ENCODE measurements around the gene ITGAV. TPM values are rescaled to one million over a fixed set of nuclear protein-coding genes. Genes with fewer than 3 reads are reported as not detected.

ITGAV gene
- total and polyA plus RNA-seq, 4 donors: 27.9 to 146 (median 88.9) TPM

DNA sequence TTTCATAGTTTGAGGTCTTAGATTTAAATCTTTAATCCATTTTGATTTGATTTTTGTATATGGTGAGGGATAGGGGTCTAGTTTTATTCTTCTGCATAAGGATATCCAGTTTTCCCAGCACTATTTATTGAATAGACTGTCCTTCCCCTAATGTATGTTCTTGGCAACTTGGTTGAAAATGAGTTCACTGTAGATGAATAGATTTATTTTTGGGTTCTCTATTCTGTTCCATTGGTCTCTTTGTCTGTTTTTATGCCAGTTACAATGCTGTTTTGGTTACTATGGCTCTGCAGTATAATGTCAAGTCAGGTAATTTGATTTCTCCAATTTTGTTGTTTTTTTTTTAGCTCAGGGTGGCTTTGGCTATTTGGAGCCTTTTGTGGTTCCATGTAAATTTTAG, 109.9 kb downstream of the ITGAV start:
- Histone ChIP-seq H3K27ac (ENCODE audit: low read depth in 1 of 2, low read length in 2 of 2) (no peak overlapping the region), H3K27me3 (ENCODE audit: control insufficient read depth in 1 of 2, insufficient read depth in 2 of 2, low read length in 1 of 2) (no peaks in the 10 kb centered on the region), H3K36me3 (ENCODE audit: control insufficient read depth in 1 of 2, insufficient read depth in 2 of 2, low read length in 1 of 2) (no peaks in the 10 kb centered on the region), H3K9me3 (ENCODE audit: control insufficient read depth, low read length) (no peaks in the 10 kb centered on the region), H3K4me1 (ENCODE audit: control insufficient read depth in 1 of 2, insufficient read depth in 2 of 2, low read length in 2 of 2) (no peaks in the 10 kb centered on the region), H3K4me3 (ENCODE audit: low read length in 2 of 2) (no peak overlapping the region)
- ATAC-seq (ENCODE audit: low FRiP score) (no peak), DNase-seq (no peak)
- intact Hi-C loops (cut with DNase I): no loop called here

DNA sequence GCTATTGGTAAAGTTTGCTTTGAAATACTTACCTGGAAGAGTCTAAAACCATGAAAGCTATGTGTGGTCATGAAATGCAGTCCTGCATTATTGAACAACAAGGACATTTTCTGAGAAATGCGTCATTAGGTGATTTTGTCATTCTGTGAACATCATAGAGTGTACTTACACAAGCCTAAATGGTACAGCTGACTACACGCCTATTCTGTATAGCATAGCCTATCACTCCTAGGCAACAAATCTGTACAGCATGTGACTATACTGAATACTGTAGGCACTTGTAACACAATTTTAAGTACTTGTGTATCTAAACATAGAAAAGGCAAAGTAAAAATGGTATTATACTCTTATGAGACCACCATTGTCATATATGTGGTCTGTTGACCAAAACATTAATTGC, 112.2 kb downstream of the ITGAV start:
- DNase-seq (no peak), ATAC-seq (ENCODE audit: low FRiP score) (no peak)
- WGBS, 2 donors: 97% methylated on average over 2 of the region's 2 CpGs
- no peaks in the 10 kb centered on the region for H3K36me3 ChIP-seq (ENCODE audit: control insufficient read depth in 1 of 2, insufficient read depth in 2 of 2, low read length in 1 of 2)
- no peak overlapping the region for H3K4me3 ChIP-seq (ENCODE audit: low read length in 2 of 2)
- intact Hi-C loops (cut with DNase I): no loop called here
- no peaks in the 10 kb centered on the region for H3K27me3 ChIP-seq (ENCODE audit: control insufficient read depth in 1 of 2, insufficient read depth in 2 of 2, low read length in 1 of 2)
- no peaks in the 10 kb centered on the region for H3K4me1 ChIP-seq (ENCODE audit: control insufficient read depth in 1 of 2, insufficient read depth in 2 of 2, low read length in 2 of 2)
- no peak overlapping the region for H3K27ac ChIP-seq (ENCODE audit: low read depth in 1 of 2, low read length in 2 of 2)
- H3K9me3 ChIP-seq (ENCODE audit: control insufficient read depth, low read length): no peaks in the 10 kb centered on the region

DNA sequence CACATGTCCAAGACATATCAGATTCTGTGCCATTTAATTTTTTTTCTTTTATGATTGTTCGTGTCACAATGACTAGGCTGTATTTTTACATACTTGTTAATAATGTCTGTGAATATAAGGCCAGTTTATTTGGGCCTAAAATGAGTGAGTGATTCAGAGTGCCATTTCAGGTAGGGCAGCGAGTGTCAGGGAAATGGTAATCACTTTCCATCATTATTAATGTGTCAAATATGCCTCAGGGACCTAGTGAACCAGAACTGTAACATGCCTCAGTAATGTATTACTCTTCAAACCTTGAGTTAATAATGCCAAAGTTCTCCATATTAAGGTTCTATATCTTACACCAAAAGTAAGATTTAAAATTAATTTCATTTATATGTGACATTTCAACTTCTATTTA, 112.6 kb downstream of the ITGAV start:
- no peak for ATAC-seq (ENCODE audit: low FRiP score)
- 95% methylated on average over 2 of the region's 2 CpGs for WGBS, 2 donors
- Histone ChIP-seq H3K4me1 (ENCODE audit: control insufficient read depth in 1 of 2, insufficient read depth in 2 of 2, low read length in 2 of 2) (no peaks in the 10 kb centered on the region), H3K9me3 (ENCODE audit: control insufficient read depth, low read length) (no peaks in the 10 kb centered on the region), H3K36me3 (ENCODE audit: control insufficient read depth in 1 of 2, insufficient read depth in 2 of 2, low read length in 1 of 2) (no peaks in the 10 kb centered on the region), H3K27ac (ENCODE audit: low read depth in 1 of 2, low read length in 2 of 2) (no peak overlapping the region), H3K27me3 (ENCODE audit: control insufficient read depth in 1 of 2, insufficient read depth in 2 of 2, low read length in 1 of 2) (no peaks in the 10 kb centered on the region), H3K4me3 (ENCODE audit: low read length in 2 of 2) (no peak overlapping the region)
- intact Hi-C loops (cut with DNase I): no loop called here
- DNase-seq: no peak

DNA sequence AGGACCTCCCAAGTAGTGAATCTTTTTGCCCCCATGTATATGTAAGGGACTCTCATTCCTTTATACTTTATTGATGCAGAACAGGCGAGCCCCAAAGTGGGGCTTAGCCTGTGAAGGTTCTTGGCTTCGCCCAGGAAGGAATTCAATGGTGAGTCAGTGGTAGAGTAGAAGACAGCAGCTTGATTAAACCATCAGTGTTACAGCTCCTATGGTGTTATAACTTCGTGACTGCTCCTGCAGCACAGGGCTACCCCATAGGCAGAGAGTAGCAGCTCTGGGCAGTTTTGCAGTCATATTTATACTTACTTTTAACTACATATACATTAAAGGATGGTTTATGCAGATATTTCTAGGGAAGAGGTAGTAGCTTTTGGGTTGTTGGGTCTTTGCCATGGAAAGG, 115.0 kb downstream of the ITGAV start:
- intact Hi-C loops (cut with DNase I): no loop called here
- DNase-seq (no peak), ATAC-seq (ENCODE audit: low FRiP score) (no peak)
- no peaks in the 10 kb centered on the region for H3K9me3 ChIP-seq (ENCODE audit: control insufficient read depth, low read length)
- no peak overlapping the region for H3K4me3 ChIP-seq (ENCODE audit: low read length in 2 of 2)
- 91 to 97% methylated on average over 3 of the region's 3 CpGs for whole genome bisulfite sequencing, 2 donors
- no peak overlapping the region for H3K27ac ChIP-seq (ENCODE audit: low read depth in 1 of 2, low read length in 2 of 2)
- no peaks in the 10 kb centered on the region for H3K36me3 ChIP-seq (ENCODE audit: control insufficient read depth in 1 of 2, insufficient read depth in 2 of 2, low read length in 1 of 2)
- H3K27me3 ChIP-seq (ENCODE audit: control insufficient read depth in 1 of 2, insufficient read depth in 2 of 2, low read length in 1 of 2): no peaks in the 10 kb centered on the region
- H3K4me1 ChIP-seq (ENCODE audit: control insufficient read depth in 1 of 2, insufficient read depth in 2 of 2, low read length in 2 of 2): no peaks in the 10 kb centered on the region

DNA sequence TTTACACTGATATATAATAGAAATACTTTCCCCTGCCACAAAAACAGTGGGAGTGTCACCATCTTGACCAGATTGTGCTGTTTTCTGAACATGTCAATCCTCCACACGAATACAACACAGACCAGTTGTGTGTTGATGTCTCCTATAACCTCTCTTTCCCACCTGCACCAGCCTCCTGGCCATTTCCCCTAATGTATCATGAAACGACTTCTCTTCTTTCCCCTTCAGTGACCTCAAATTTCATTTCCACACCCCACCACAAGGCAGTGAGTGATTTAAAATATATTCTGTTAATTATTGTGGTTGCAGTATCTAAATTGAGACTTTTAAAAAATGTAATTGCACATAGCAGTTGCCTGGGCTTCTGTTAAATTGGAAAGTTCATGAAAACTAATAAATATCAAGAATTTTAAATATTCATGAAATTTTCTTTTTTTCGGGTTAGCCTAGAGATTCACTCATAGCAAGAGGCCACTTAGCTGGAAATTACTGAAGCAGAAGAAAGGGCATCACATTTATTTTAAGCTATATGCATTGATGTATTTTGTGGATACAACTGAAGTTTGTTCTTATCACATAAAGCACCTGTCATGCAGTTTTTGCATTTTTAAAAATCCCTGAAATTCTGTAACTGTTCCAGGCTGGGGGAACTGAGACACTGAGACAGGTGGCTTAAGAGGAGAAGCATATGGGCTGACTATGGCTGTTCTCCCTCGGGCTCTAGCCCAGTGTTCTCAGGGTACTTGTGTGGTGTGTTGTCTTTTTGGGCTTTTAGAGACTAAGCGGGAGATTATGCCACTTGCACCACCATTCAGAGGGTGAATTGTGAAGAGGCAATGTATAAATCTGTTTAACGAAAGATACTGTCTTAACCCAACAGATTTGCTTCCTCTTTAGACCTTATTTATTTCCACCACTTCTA, 119.9 kb downstream of the ITGAV start:
- Histone ChIP-seq H3K36me3 (ENCODE audit: control insufficient read depth in 1 of 2, insufficient read depth in 2 of 2, low read length in 1 of 2) (no peaks in the 10 kb centered on the region), H3K4me3 (ENCODE audit: low read length in 2 of 2) (no peak overlapping the region), H3K4me1 (ENCODE audit: control insufficient read depth in 1 of 2, insufficient read depth in 2 of 2, low read length in 2 of 2) (no peaks in the 10 kb centered on the region), H3K27ac (ENCODE audit: low read depth in 1 of 2, low read length in 2 of 2) (no peak overlapping the region), H3K27me3 (ENCODE audit: control insufficient read depth in 1 of 2, insufficient read depth in 2 of 2, low read length in 1 of 2) (no peaks in the 10 kb centered on the region), H3K9me3 (ENCODE audit: control insufficient read depth, low read length) (no peaks in the 10 kb centered on the region)
- intact Hi-C loops (cut with DNase I): no loop called here
- 94 to 95% methylated on average over 6 of the region's 6 CpGs for WGBS, 2 donors
- DNase-seq (no peak), ATAC-seq (ENCODE audit: low FRiP score) (no peak)

DNA sequence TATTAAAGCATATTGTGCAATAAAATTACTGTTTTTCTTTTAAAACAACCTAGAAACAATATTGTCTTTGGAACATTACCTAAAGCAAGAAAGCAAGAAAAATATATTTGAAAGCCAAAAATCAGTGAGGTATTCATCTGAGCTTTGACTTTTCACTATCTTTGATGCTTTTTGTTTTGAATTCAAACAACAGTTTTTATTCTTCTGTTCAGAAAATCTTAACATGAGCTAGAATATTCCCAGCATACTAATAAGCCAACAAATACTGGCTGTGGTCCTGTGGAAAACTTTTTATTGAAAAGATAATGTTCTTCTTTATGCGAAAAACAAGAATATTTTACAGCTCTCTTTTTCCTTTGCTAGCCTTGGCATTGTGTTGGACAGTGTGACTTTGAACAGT, 123.8 kb downstream of the ITGAV start:
- 11 to 30% methylated on average over 1 of the region's 1 CpG for WGBS, 2 donors
- intact Hi-C loops (cut with DNase I): no loop called here
- no peaks in the 10 kb centered on the region for H3K4me1 ChIP-seq (ENCODE audit: control insufficient read depth in 1 of 2, insufficient read depth in 2 of 2, low read length in 2 of 2)
- no peak overlapping the region for H3K27ac ChIP-seq (ENCODE audit: low read depth in 1 of 2, low read length in 2 of 2)
- no peaks in the 10 kb centered on the region for H3K27me3 ChIP-seq (ENCODE audit: control insufficient read depth in 1 of 2, insufficient read depth in 2 of 2, low read length in 1 of 2)
- no peak for ATAC-seq (ENCODE audit: low FRiP score)
- H3K4me3 ChIP-seq (ENCODE audit: low read length in 2 of 2): no peak overlapping the region
- no peaks in the 10 kb centered on the region for H3K36me3 ChIP-seq (ENCODE audit: control insufficient read depth in 1 of 2, insufficient read depth in 2 of 2, low read length in 1 of 2)
- H3K9me3 ChIP-seq (ENCODE audit: control insufficient read depth, low read length): no peaks in the 10 kb centered on the region
- DNase-seq: no peak

DNA sequence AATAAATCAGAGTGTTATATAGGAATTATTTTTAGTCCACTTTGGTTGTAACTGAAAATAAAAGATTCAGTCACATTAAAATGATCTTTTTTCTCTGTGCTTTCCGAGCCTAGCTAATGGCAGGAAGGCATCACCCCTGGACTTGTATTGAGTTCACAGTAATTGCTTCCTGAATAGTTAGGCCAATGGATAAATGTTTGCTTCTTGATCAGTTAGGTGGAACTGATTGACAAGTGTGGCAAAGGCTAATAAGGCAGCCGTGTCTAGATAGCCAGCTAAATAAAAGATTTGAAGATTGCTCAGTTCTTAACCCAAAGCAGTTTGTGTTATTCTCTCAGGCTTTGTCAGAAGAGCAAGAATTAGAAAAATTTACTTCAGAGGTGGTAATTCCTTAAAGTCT, 124.8 kb downstream of the ITGAV start:
- Histone ChIP-seq H3K36me3 (ENCODE audit: control insufficient read depth in 1 of 2, insufficient read depth in 2 of 2, low read length in 1 of 2) (no peaks in the 10 kb centered on the region), H3K9me3 (ENCODE audit: control insufficient read depth, low read length) (no peaks in the 10 kb centered on the region), H3K27ac (ENCODE audit: low read depth in 1 of 2, low read length in 2 of 2) (no peak overlapping the region), H3K4me1 (ENCODE audit: control insufficient read depth in 1 of 2, insufficient read depth in 2 of 2, low read length in 2 of 2) (no peaks in the 10 kb centered on the region), H3K27me3 (ENCODE audit: control insufficient read depth in 1 of 2, insufficient read depth in 2 of 2, low read length in 1 of 2) (no peaks in the 10 kb centered on the region), H3K4me3 (ENCODE audit: low read length in 2 of 2) (no peak overlapping the region)
- ATAC-seq (ENCODE audit: low FRiP score) (no peak), DNase-seq (no peak)
- intact Hi-C loops (cut with DNase I): no loop called here
- WGBS, 2 donors: 82 to 91% methylated on average over 2 of the region's 2 CpGs

DNA sequence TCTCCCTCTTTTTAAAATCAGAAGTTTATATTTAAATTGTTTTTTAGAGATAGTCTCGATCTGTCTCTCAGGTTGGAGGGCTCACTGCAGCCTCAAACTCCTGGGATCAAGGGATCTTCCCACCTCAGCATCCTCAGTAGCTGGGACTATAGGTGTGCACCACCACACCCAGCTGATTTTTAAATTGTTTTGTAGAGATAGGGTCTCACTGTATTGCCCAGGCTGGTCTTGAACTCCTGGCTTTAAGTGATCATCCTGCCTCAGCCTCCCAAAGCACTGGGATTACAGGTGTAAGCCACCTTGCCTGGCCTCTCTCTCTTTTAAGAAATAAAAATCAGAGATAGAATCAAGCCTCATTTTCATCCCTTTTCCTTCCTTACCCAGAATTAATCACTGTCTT, 126.1 kb downstream of the ITGAV start:
- intact Hi-C loops (cut with DNase I): no loop called here
- 89 to 97% methylated on average over 1 of the region's 1 CpG for WGBS, 2 donors

DNA sequence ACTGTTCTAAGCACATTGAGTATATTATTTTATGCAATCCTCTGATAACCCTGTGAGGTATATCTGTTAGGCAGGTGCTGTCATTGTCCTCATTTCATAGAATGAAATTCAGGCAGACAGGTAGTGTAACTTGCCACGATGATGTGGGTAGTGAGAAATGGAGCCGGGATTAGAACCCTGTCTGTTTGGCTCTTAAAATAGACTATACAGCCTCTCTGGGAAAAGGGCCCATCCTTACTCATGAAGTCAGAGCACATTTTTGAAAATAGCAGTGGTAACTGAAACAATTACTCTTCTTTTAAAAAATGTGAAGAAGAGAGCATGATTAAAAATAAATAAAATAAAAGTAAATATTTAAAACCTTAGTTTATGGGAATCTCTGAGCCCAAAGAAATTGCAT, 127.0 kb downstream of the ITGAV start:
- H3K4me3 ChIP-seq (ENCODE audit: low read length in 2 of 2): no peak overlapping the region
- intact Hi-C loops (cut with DNase I): no loop called here
- H3K4me1 ChIP-seq (ENCODE audit: control insufficient read depth in 1 of 2, insufficient read depth in 2 of 2, low read length in 2 of 2): no peaks in the 10 kb centered on the region
- H3K27ac ChIP-seq (ENCODE audit: low read depth in 1 of 2, low read length in 2 of 2): no peak overlapping the region
- H3K36me3 ChIP-seq (ENCODE audit: control insufficient read depth in 1 of 2, insufficient read depth in 2 of 2, low read length in 1 of 2): no peaks in the 10 kb centered on the region
- H3K27me3 ChIP-seq (ENCODE audit: control insufficient read depth in 1 of 2, insufficient read depth in 2 of 2, low read length in 1 of 2): no peaks in the 10 kb centered on the region
- ATAC-seq (ENCODE audit: low FRiP score) (no peak), DNase-seq (no peak)
- 10 to 24% methylated on average over 2 of the region's 2 CpGs for WGBS, 2 donors
- H3K9me3 ChIP-seq (ENCODE audit: control insufficient read depth, low read length): no peaks in the 10 kb centered on the region

More for the DNA sequence above, 126.1 kb downstream of the ITGAV start:
- Histone ChIP-seq H3K4me1 (ENCODE audit: control insufficient read depth in 1 of 2, insufficient read depth in 2 of 2, low read length in 2 of 2) (no peaks in the 10 kb centered on the region), H3K4me3 (ENCODE audit: low read length in 2 of 2) (no peak overlapping the region), H3K9me3 (ENCODE audit: control insufficient read depth, low read length) (no peaks in the 10 kb centered on the region), H3K36me3 (ENCODE audit: control insufficient read depth in 1 of 2, insufficient read depth in 2 of 2, low read length in 1 of 2) (no peaks in the 10 kb centered on the region), H3K27me3 (ENCODE audit: control insufficient read depth in 1 of 2, insufficient read depth in 2 of 2, low read length in 1 of 2) (no peaks in the 10 kb centered on the region), H3K27ac (ENCODE audit: low read depth in 1 of 2, low read length in 2 of 2) (no peak overlapping the region)
- no peak for ATAC-seq (ENCODE audit: low FRiP score)
- DNase-seq: no peak

All from aorta (tissue), 5 donors.